K562 (cell line): ENCODE results near the gene GLYAT. TPM values are rescaled to one million over a fixed set of nuclear protein-coding genes. Genes with fewer than 3 reads are reported as not detected.

Experiments used
- ARID1B ChIP-seq: fragments of 450-650 bp; IDR thresholded peaks from 2 replicates; pipeline ENCODE4 v1.6.1; 2016; ENCODE audit warnings: antibody characterized with exemption, mild to moderate bottlenecking, inconsistent platforms
- ATF7 ChIP-seq: fragments of 450-650 bp; IDR thresholded peaks from 2 replicates; pipeline ENCODE4 v1.7.1; 2014; ENCODE audit warnings: mild to moderate bottlenecking, moderate library complexity
- CBX1 ChIP-seq: sonication (generic); IDR thresholded peaks from 2 replicates; pipeline ENCODE4 v1.6.1; 2016; ENCODE audit warnings: antibody characterized with exemption, low read depth, mild to moderate bottlenecking
- CREB1 ChIP-seq, 2 experiments: sonication (generic) in 1 of 2; formaldehyde crosslinking in 1 of 2; IDR thresholded peaks; 2 replicates each; pipeline versions ENCODE4 v1.6.1 to v1.8.0; 2012 to 2022; ENCODE audit warnings: inconsistent platforms in 1 of 2, mild to moderate bottlenecking in 1 of 2, missing genetic modification reagents in 1 of 2, moderate library complexity in 1 of 2
- GTF2E2 ChIP-seq: fragments of 200-800 bp; sonication (Bioruptor generic); IDR thresholded peaks from 2 replicates; pipeline ENCODE4 v1.6.1; 2016; ENCODE audit warnings: missing genetic modification characterization, missing compliant biosample characterization
- HDAC1 ChIP-seq, 2 experiments: fragments of 450-650 bp; IDR thresholded peaks; 2 replicates each; pipeline ENCODE4 v1.6.1; 2016 to 2017; ENCODE audit warnings: inconsistent platforms in 1 of 2, mild to moderate bottlenecking in 1 of 2, moderate library complexity in 1 of 2
- MEIS2 ChIP-seq: fragments of 450-650 bp; IDR thresholded peaks from 2 replicates; pipeline ENCODE4 v1.6.1; 2014; ENCODE audit warnings: mild to moderate bottlenecking; ENCODE audit not compliant: partially characterized antibody
- SMAD4 ChIP-seq: fragments of 250-450 bp; sonication (Bioruptor Pico); conservative IDR thresholded peaks from 2 replicates; pipeline ENCODE4 v1.8.0; 2021; ENCODE audit warnings: inconsistent platforms, mild to moderate bottlenecking, moderate library complexity
- SMARCC2 ChIP-seq: fragments of 450-650 bp; IDR thresholded peaks from 2 replicates; pipeline ENCODE4 v1.6.1; 2017; ENCODE audit warnings: antibody characterized with exemption, moderate library complexity, mild to moderate bottlenecking, low read depth
- ZNF175 ChIP-seq: fragments of 200-800 bp; sonication (Bioruptor generic); IDR thresholded peaks from 2 replicates; pipeline ENCODE4 v1.6.1; 2016; ENCODE audit warnings: low read depth, mild to moderate bottlenecking, missing genetic modification characterization, missing compliant biosample characterization
- polyA plus RNA-seq, 8 experiments: library from polyadenylated mRNA; depleted of rRNA in 4 of 8; stranded (reverse) in 5 of 8; unstranded in 3 of 8; fragments of >200 nt; fragmentation: Nextera tagmentation in 2 of 8; fragmentation: Illumina TruSeq in 1 of 8; extraction: Ambion mirVana in 2 of 8; extraction: Trizol in 1 of 8; gene quantifications; 2 replicates each; pipeline versions ENCODE4 v1.2.1 to v1.2.3, GENCODE V29; 2011 to 2014; ENCODE audit warnings: inconsistent platforms in 1 of 8, missing spikeins in 1 of 8
- total RNA-seq, 7 experiments: library from RNA; depleted of rRNA in 6 of 7; stranded (reverse); fragments of >200 nt in 6 of 7; fragmentation: Illumina TruSeq in 2 of 7; extraction: Trizol in 2 of 7; gene quantifications; 2 replicates each; pipeline versions ENCODE4 v1.2.1 to v1.2.3, GENCODE V29; 2011 to 2021; ENCODE audit warnings: low replicate concordance in 1 of 7
- TF ChIP-seq, protein P1 (sequence below): fragments of 450-650 bp; IDR thresholded peaks from 2 replicates; pipeline ENCODE4 v1.6.1; 2016; ENCODE audit warnings: low read depth, mild to moderate bottlenecking, moderate library complexity
- TF ChIP-seq, protein P2 (sequence below), 3 experiments: IDR thresholded peaks in 2 of 3; conservative IDR thresholded peaks in 1 of 3; 2 replicates each; pipeline ENCODE4 v1.5.1; 2011 to 2012; ENCODE audit warnings: low read length in 3 of 3, mild to moderate bottlenecking in 3 of 3, control low read depth in 2 of 3, improper control_type of control experiment in 1 of 3, inconsistent platforms in 1 of 3, low read depth in 1 of 3, mixed read lengths in 1 of 3, moderate library complexity in 1 of 3; ENCODE audit not compliant: insufficient read depth in 2 of 3

Gene GLYAT
- total and polyA plus RNA-seq, 9 of the 15 experiments (the other 6 are each of a cell fraction or from before 2014, with no cell fraction given): not detected

GRCh38 chr11:58739725-58740430, 8.1 kb upstream of the GLYAT start (continued):
- TF ChIP-seq, protein P1, sequence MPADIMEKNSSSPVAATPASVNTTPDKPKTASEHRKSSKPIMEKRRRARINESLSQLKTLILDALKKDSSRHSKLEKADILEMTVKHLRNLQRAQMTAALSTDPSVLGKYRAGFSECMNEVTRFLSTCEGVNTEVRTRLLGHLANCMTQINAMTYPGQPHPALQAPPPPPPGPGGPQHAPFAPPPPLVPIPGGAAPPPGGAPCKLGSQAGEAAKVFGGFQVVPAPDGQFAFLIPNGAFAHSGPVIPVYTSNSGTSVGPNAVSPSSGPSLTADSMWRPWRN: peak; percentile 81
- TF ChIP-seq HDAC1 (IDR thresholded peaks at IDR 0.05) (peak; percentile 58 to 94; a peak in 3 of 4 replicates), ZNF175 (CRISPR knock-in tag) (0 out of 2 replicates have a peak, but pooled peaks have one; percentile 52), GTF2E2 (tag) (no peak), ARID1B (peak; percentile 98), ATF7 (peak; percentile 40; the same call in 1 of the 2 replicates), MEIS2 (peak; percentile 86), CREB1 (IDR thresholded peaks at IDR 0.05) (no peak), CREB1 (CRISPR knock-in tag; IDR thresholded peaks at IDR 0.05) (no peak), CBX1 (peak; percentile 33; the same call in 1 of the 2 replicates), SMAD4 (CRISPR knock-in tag) (peak; percentile 71), SMARCC2 (peak; percentile 90; the same call in 1 of the 2 replicates)
- TF ChIP-seq, protein P2, sequence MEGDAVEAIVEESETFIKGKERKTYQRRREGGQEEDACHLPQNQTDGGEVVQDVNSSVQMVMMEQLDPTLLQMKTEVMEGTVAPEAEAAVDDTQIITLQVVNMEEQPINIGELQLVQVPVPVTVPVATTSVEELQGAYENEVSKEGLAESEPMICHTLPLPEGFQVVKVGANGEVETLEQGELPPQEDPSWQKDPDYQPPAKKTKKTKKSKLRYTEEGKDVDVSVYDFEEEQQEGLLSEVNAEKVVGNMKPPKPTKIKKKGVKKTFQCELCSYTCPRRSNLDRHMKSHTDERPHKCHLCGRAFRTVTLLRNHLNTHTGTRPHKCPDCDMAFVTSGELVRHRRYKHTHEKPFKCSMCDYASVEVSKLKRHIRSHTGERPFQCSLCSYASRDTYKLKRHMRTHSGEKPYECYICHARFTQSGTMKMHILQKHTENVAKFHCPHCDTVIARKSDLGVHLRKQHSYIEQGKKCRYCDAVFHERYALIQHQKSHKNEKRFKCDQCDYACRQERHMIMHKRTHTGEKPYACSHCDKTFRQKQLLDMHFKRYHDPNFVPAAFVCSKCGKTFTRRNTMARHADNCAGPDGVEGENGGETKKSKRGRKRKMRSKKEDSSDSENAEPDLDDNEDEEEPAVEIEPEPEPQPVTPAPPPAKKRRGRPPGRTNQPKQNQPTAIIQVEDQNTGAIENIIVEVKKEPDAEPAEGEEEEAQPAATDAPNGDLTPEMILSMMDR (IDR thresholded peaks at IDR 0.05 in 2 of 3, conservative IDR thresholded peaks at IDR 0.05 in 1 of 3; ENCODE audit: insufficient read depth in 2 of 3, low read depth in 1 of 3, low read length in 3 of 3): no peak
